Ovary (tissue), 3 donors: Measurements from ENCODE around the gene IGFBP7.

Experiments used
- CTCF ChIP-seq, 3 donors: fragments of 450-650 bp in 2 of 3; fragments of 200-600 bp in 1 of 3; IDR thresholded peaks; one replicate each; pipeline versions ENCODE4 v1.5.1 to v1.8.0; 2016 to 2022; ENCODE audit warnings: antibody characterized with exemption in 3 of 3, mild to moderate bottlenecking in 1 of 3
- EP300 ChIP-seq: sonication (generic); formaldehyde crosslinking; IDR thresholded peaks from one replicate; pipeline ENCODE4 v1.6.1; 2017; ENCODE audit warnings: antibody characterized with exemption
- POLR2A ChIP-seq: fragments of 450-650 bp; IDR thresholded peaks from one replicate; pipeline ENCODE4 v1.6.1; 2017; ENCODE audit warnings: antibody characterized with exemption, mild to moderate bottlenecking, moderate library complexity
- donor health status: DM: no; HTN: no; CAD: no.

GRCh38 chr4:57091657-57092162, 18.5 kb downstream of the IGFBP7 start:
- TF ChIP-seq CTCF (IDR thresholded peaks at IDR 0.05) (no peak), POLR2A (no peak), EP300 (no peak)
